Stimulated activated CD8-positive, alpha-beta memory T cell treated with anti-CD3 and anti-CD28 coated beads, Interleukin-4, amount 100 ng/mL, for 4 hours (primary cell): ENCODE data around the gene FAM204A.

ENCODE experiments used
- DNase-seq, 2 donors: peaks; one replicate each; pipeline ENCODE4 v3.0.0-alpha.2; 2020; ENCODE audit warnings: low read depth in 2 of 2, low spot score in 1 of 2

FAM204A gene

GRCh38 chr10:118332236-118332635 is 9.9 kb downstream of the FAM204A start:
- no peak for DNase-seq

- no peak for DNase-seq
These were observed 11.6 kb downstream of the FAM204A start for GRCh38 chr10:118330295-118331076.

GRCh38 chr10:118324140-118324539 is 18.0 kb downstream of the FAM204A start:
- no peak for DNase-seq

GRCh38 chr10:118321724-118322575 is 20.2 kb downstream of the FAM204A start:
- DNase-seq = no peak

- DNase-seq = no peak
These were observed 26.5 kb downstream of the FAM204A start for GRCh38 chr10:118315629-118316028.

- no peak for DNase-seq
These were observed 27.2 kb downstream of the FAM204A start for GRCh38 chr10:118314882-118315281.

- no peak for DNase-seq
These were observed 30.6 kb downstream of the FAM204A start for GRCh38 chr10:118311505-118311904.

GRCh38 chr10:118310822-118311221 is 31.3 kb downstream of the FAM204A start:
- no peak for DNase-seq

- DNase-seq = no peak
These were observed 32.2 kb downstream of the FAM204A start for GRCh38 chr10:118309911-118310310.

- DNase-seq = no peak
These were observed 33.5 kb downstream of the FAM204A start for GRCh38 chr10:118308664-118309063.

- DNase-seq = no peak
These were observed 34.3 kb downstream of the FAM204A start for GRCh38 chr10:118307859-118308258.

GRCh38 chr10:118307220-118307619 is 34.9 kb downstream of the FAM204A start:
- no peak for DNase-seq

- DNase-seq = no peak
These were observed 36.4 kb downstream of the FAM204A start for GRCh38 chr10:118305730-118306129.

GRCh38 chr10:118304521-118304920 is 37.6 kb downstream of the FAM204A start:
- no peak for DNase-seq

GRCh38 chr10:118301211-118301610 is 40.9 kb downstream of the FAM204A start:
- no peak for DNase-seq

GRCh38 chr10:118300320-118300719 is 41.8 kb downstream of the FAM204A start:
- DNase-seq = no peak

- DNase-seq = no peak
These were observed 43.3 kb downstream of the FAM204A start for GRCh38 chr10:118298787-118299186.

GRCh38 chr10:118291122-118291521 is 51.0 kb downstream of the FAM204A start:
- DNase-seq = no peak

- DNase-seq = no peak
These were observed 51.6 kb downstream of the FAM204A start for GRCh38 chr10:118290471-118290995.

- no peak for DNase-seq
These were observed 54.9 kb downstream of the FAM204A start for GRCh38 chr10:118287076-118287806.
